ENCODE data around the gene USP17L15.
"Not testable (repeated sequence)": the region's sequence is repeated elsewhere in the genome, so short reads cannot be mapped to it uniquely, and the experiment has no call there.

Gene USP17L15, protein sequence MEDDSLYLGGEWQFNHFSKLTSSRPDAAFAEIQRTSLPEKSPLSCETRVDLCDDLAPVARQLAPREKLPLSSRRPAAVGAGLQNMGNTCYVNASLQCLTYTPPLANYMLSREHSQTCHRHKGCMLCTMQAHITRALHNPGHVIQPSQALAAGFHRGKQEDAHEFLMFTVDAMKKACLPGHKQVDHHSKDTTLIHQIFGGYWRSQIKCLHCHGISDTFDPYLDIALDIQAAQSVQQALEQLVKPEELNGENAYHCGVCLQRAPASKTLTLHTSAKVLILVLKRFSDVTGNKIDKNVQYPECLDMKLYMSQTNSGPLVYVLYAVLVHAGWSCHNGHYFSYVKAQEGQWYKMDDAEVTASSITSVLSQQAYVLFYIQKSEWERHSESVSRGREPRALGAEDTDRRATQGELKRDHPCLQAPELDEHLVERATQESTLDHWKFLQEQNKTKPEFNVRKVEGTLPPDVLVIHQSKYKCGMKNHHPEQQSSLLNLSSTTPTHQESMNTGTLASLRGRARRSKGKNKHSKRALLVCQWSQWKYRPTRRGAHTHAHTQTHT

GRCh38 chr4:9234085-9234484 is at the start of gene USP17L15:
TSS of gene USP17L15 (plus strand) at chr4:9234385. CDS start at chr4:9234385, 0 bp downstream.
- not testable (repeated sequence) for H3K79me2 ChIP-seq (ENCODE audit: low read length); H3K9ac ChIP-seq (ENCODE audit: low read length); H2AFZ ChIP-seq (ENCODE audit: low read depth, low read length); H4K20me1 ChIP-seq (ENCODE audit: insufficient read depth, low read length); H3K4me1 ChIP-seq (ENCODE audit: low read length); H3K9me3 ChIP-seq (ENCODE audit: insufficient read depth, low read length); H3K36me3 ChIP-seq (replicated peaks; ENCODE audit: low read depth, low read length); H3K27me3 ChIP-seq (ENCODE audit: low read depth, low read length); H3K4me3 ChIP-seq (ENCODE audit: low read length); H3K4me2 ChIP-seq (ENCODE audit: low read length); H3K27ac ChIP-seq (ENCODE audit: low read length)

DNA sequence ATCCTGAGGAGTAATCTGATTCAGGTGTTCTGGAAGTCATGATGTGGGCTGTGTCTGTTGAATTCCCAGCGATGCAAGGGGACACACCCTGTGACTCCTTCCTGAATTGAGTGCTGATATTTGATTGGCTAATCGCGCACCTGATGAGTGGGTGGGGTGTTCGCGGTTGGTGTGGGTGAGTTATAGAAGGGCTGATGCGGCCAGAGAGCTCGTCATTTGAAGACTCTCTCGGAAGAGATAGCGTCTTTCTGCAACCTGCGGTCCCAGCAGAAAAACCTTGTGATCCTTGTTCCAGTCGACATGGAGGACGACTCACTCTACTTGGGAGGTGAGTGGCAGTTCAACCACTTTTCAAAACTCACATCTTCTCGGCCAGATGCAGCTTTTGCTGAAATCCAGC is 23.8 kb upstream of the USP17L15 start, which contains the start of gene USP17L10:
TSS of gene USP17L10 (plus strand) at position 301 of the 400 bp plus-strand sequence. CDS start at position 301, 0 bp downstream.
- not testable (repeated sequence) for H3K27ac ChIP-seq (ENCODE audit: low read length); H3K4me3 ChIP-seq (ENCODE audit: low read length); H3K9me3 ChIP-seq (ENCODE audit: insufficient read depth, low read length); H3K4me1 ChIP-seq (ENCODE audit: low read length); H3K79me2 ChIP-seq (ENCODE audit: low read length); H2AFZ ChIP-seq (ENCODE audit: low read depth, low read length); H3K4me2 ChIP-seq (ENCODE audit: low read length); H3K27me3 ChIP-seq (ENCODE audit: low read depth, low read length); H3K9ac ChIP-seq (ENCODE audit: low read length); H3K36me3 ChIP-seq (replicated peaks; ENCODE audit: low read depth, low read length); H4K20me1 ChIP-seq (ENCODE audit: insufficient read depth, low read length)

DNA sequence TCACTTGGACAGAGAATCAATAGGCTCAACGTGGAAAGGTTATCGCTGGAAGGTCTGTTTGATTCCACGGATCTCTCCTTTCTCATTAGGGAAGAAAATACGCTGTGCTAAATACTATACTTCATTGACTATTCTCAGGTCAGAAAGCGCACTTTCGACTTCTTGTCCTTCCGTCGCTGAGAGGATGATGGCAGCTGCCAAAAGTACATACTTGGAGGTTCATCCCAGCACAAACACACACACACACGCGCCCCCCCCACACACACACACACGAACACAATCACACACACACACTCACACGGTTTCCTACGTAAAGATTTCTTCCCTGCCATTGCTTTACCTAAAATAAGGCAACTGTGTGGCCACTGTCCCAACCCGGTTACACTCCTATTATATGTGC is 19.5 kb upstream of the USP17L15 start:
- H3K27me3 ChIP-seq (ENCODE audit: low read depth, low read length); H3K9ac ChIP-seq (ENCODE audit: low read length); H3K4me3 ChIP-seq (ENCODE audit: low read length); H4K20me1 ChIP-seq (ENCODE audit: insufficient read depth, low read length); H3K27ac ChIP-seq (ENCODE audit: low read length); H3K36me3 ChIP-seq (replicated peaks; ENCODE audit: low read depth, low read length); H3K4me1 ChIP-seq (ENCODE audit: low read length); H3K9me3 ChIP-seq (ENCODE audit: insufficient read depth, low read length); H3K79me2 ChIP-seq (ENCODE audit: low read length); H2AFZ ChIP-seq (ENCODE audit: low read depth, low read length); H3K4me2 ChIP-seq (ENCODE audit: low read length): not testable (repeated sequence)

- H4K20me1 ChIP-seq (ENCODE audit: insufficient read depth, low read length); H3K27ac ChIP-seq (ENCODE audit: low read length); H3K9ac ChIP-seq (ENCODE audit: low read length); H2AFZ ChIP-seq (ENCODE audit: low read depth, low read length); H3K36me3 ChIP-seq (replicated peaks; ENCODE audit: low read depth, low read length); H3K9me3 ChIP-seq (ENCODE audit: insufficient read depth, low read length); H3K79me2 ChIP-seq (ENCODE audit: low read length); H3K27me3 ChIP-seq (ENCODE audit: low read depth, low read length); H3K4me3 ChIP-seq (ENCODE audit: low read length); H3K4me2 ChIP-seq (ENCODE audit: low read length); H3K4me1 ChIP-seq (ENCODE audit: low read length): not testable (repeated sequence)
These were observed 19.1 kb upstream of the USP17L15 start, which contains the start of gene USP17L11 for GRCh38 chr4:9215105-9215504. TSS of gene USP17L11 (plus strand) at chr4:9215405. CDS start at chr4:9215405, 0 bp downstream.

DNA sequence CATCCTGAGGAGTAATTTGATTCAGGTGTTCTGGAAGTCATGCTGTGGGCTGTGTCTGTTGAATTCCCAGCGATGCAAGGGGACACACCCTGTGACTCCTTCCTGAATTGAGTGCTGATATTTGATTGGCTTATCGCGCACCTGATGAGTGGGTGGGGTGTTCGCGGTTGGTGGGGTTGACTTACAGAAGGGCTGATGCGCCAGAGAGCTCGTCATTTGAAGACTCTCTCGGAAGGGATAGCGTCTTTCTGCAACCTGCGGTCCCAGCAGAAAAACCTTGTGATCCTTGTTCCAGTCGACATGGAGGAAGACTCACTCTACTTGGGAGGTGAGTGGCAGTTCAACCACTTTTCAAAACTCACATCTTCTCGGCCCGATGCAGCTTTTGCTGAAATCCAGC is 14.3 kb upstream of the USP17L15 start, which contains the start of gene USP17L12:
TSS of gene USP17L12 (plus strand) at position 301 of the 400 bp plus-strand sequence. CDS start at position 301, 0 bp downstream.
- H3K36me3 ChIP-seq (replicated peaks; ENCODE audit: low read depth, low read length); H4K20me1 ChIP-seq (ENCODE audit: insufficient read depth, low read length); H3K27ac ChIP-seq (ENCODE audit: low read length); H3K27me3 ChIP-seq (ENCODE audit: low read depth, low read length); H2AFZ ChIP-seq (ENCODE audit: low read depth, low read length); H3K4me2 ChIP-seq (ENCODE audit: low read length); H3K4me3 ChIP-seq (ENCODE audit: low read length); H3K4me1 ChIP-seq (ENCODE audit: low read length); H3K9ac ChIP-seq (ENCODE audit: low read length); H3K79me2 ChIP-seq (ENCODE audit: low read length); H3K9me3 ChIP-seq (ENCODE audit: insufficient read depth, low read length): not testable (repeated sequence)

DNA sequence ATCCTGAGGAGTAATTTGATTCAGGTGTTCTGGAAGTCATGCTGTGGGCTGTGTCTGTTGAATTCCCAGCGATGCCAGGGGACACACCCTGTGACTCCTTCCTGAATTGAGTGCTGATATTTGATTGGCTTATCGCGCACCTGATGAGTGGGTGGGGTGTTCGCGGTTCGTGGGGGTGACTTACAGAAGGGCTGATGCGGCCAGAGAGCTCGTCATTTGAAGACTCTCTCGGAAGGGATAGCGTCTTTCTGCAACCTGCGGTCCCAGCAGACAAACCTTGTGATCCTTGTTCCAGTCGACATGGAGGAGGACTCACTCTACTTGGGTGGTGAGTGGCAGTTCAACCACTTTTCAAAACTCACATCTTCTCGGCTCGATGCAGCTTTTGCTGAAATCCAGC is 9.6 kb upstream of the USP17L15 start, which contains the start of gene USP17L13:
TSS of gene USP17L13 (plus strand) at position 301 of the 400 bp plus-strand sequence. CDS start at position 301, 0 bp downstream.
- H3K27ac ChIP-seq (ENCODE audit: low read length); H3K9ac ChIP-seq (ENCODE audit: low read length); H2AFZ ChIP-seq (ENCODE audit: low read depth, low read length); H3K79me2 ChIP-seq (ENCODE audit: low read length); H4K20me1 ChIP-seq (ENCODE audit: insufficient read depth, low read length); H3K4me3 ChIP-seq (ENCODE audit: low read length); H3K36me3 ChIP-seq (replicated peaks; ENCODE audit: low read depth, low read length); H3K4me2 ChIP-seq (ENCODE audit: low read length); H3K27me3 ChIP-seq (ENCODE audit: low read depth, low read length); H3K4me1 ChIP-seq (ENCODE audit: low read length); H3K9me3 ChIP-seq (ENCODE audit: insufficient read depth, low read length): not testable (repeated sequence)

DNA sequence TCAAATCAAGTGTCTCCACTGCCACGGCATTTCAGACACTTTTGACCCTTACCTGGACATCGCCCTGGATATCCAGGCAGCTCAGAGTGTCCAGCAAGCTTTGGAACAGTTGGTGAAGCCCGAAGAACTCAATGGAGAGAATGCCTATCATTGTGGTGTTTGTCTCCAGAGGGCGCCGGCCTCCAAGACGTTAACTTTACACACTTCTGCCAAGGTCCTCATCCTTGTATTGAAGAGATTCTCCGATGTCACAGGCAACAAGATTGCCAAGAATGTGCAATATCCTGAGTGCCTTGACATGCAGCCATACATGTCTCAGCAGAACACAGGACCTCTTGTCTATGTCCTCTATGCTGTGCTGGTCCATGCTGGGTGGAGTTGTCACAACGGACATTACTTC is 3.9 kb upstream of the USP17L15 start:
- H3K79me2 ChIP-seq (ENCODE audit: low read length); H3K27me3 ChIP-seq (ENCODE audit: low read depth, low read length); H3K36me3 ChIP-seq (replicated peaks; ENCODE audit: low read depth, low read length); H3K27ac ChIP-seq (ENCODE audit: low read length); H3K4me3 ChIP-seq (ENCODE audit: low read length); H3K9me3 ChIP-seq (ENCODE audit: insufficient read depth, low read length); H4K20me1 ChIP-seq (ENCODE audit: insufficient read depth, low read length); H3K9ac ChIP-seq (ENCODE audit: low read length); H2AFZ ChIP-seq (ENCODE audit: low read depth, low read length); H3K4me2 ChIP-seq (ENCODE audit: low read length); H3K4me1 ChIP-seq (ENCODE audit: low read length): not testable (repeated sequence)

- H3K9ac ChIP-seq (ENCODE audit: low read length); H3K79me2 ChIP-seq (ENCODE audit: low read length); H3K4me3 ChIP-seq (ENCODE audit: low read length); H3K36me3 ChIP-seq (replicated peaks; ENCODE audit: low read depth, low read length); H4K20me1 ChIP-seq (ENCODE audit: insufficient read depth, low read length); H3K9me3 ChIP-seq (ENCODE audit: insufficient read depth, low read length); H3K27ac ChIP-seq (ENCODE audit: low read length); H3K4me2 ChIP-seq (ENCODE audit: low read length); H3K27me3 ChIP-seq (ENCODE audit: low read depth, low read length); H2AFZ ChIP-seq (ENCODE audit: low read depth, low read length); H3K4me1 ChIP-seq (ENCODE audit: low read length): not testable (repeated sequence)
These were observed 4.3 kb downstream of the USP17L15 start for GRCh38 chr4:9238461-9238860.

- H3K9ac ChIP-seq (ENCODE audit: low read length); H3K36me3 ChIP-seq (replicated peaks; ENCODE audit: low read depth, low read length); H3K27me3 ChIP-seq (ENCODE audit: low read depth, low read length); H4K20me1 ChIP-seq (ENCODE audit: insufficient read depth, low read length); H2AFZ ChIP-seq (ENCODE audit: low read depth, low read length); H3K4me1 ChIP-seq (ENCODE audit: low read length); H3K79me2 ChIP-seq (ENCODE audit: low read length); H3K27ac ChIP-seq (ENCODE audit: low read length); H3K4me2 ChIP-seq (ENCODE audit: low read length); H3K4me3 ChIP-seq (ENCODE audit: low read length); H3K9me3 ChIP-seq (ENCODE audit: insufficient read depth, low read length): not testable (repeated sequence)
These were observed 9.4 kb downstream of the USP17L15 start, which contains the start of gene USP17L17 for GRCh38 chr4:9243579-9243978. TSS of gene USP17L17 (plus strand) at chr4:9243879. CDS start at chr4:9243879, 0 bp downstream.
